Measurements from ENCODE around the gene CD44.
"Not testable (repeated sequence)": the region's sequence is repeated elsewhere in the genome, so short reads cannot be mapped to it uniquely, and the experiment has no call there.

The CD44 gene

GRCh38 chr11:35138943-35139721 lies at the start of gene CD44:
Gene CD44, plus strand, starts transcription at chr11:35139171. Its CDS starts 133 bp downstream, at chr11:35139304.
- no peak for DNase-seq

GRCh38 chr11:35089666-35090065 lies 49.3 kb upstream of the CD44 start:
- DNase-seq: no peak

- no peak for DNase-seq
Observed at GRCh38 chr11:35090125-35090524, 48.8 kb upstream of the CD44 start.

GRCh38 chr11:35090991-35091390 lies 48.0 kb upstream of the CD44 start:
- not testable (repeated sequence) for DNase-seq

DNA sequence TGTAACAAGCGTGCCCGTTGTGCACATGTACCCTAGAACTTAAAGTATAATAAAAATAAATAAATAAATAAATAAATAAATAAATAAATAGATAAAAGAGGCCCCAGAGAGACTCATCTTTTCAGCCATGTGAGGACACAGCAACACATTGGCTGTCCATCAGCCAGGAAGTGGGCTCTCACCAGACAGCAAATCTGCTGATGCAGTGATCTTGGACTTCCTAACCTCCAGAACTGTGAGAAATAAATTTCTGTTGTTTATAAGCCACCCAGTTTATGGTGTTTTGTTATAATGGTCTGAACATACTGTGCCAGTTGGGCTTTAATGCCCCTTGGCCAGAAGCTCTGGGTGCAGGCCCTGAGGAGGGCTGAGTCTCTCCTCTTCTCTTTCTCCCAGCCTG lies 42.2 kb upstream of the CD44 start:
- no peak for DNase-seq

- DNase-seq: no peak
Observed at GRCh38 chr11:35097814-35098455, 41.0 kb upstream of the CD44 start.

GRCh38 chr11:35098855-35099254 lies 40.1 kb upstream of the CD44 start:
- no peak for DNase-seq

GRCh38 chr11:35099278-35100012 lies 39.5 kb upstream of the CD44 start:
- no peak for DNase-seq

- no peak for DNase-seq
Observed at GRCh38 chr11:35100013-35100383, 39.0 kb upstream of the CD44 start.

- no peak for DNase-seq
Observed at GRCh38 chr11:35101223-35101622, 37.7 kb upstream of the CD44 start.

DNA sequence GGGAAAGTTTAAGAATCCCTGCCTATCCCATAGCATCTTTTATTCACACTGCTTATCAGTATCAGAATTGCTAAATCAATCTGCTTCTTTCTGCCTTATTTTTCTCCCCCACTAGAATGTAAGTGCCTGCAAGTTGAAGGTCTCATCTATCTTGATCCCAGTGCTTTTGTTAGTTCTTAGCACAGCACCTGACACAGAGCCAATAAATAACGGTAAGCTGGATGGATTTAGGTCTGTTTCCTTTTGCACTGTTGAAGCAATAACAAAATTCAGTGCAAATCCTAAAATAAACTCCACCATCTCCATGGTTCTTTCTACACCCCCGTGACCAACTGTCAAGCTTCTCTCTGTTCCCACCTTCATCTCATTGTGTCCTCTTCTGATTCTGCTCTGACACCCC lies 36.7 kb upstream of the CD44 start:
- DNase-seq: no peak

- DNase-seq: no peak
Observed at GRCh38 chr11:35103366-35104208, 35.4 kb upstream of the CD44 start.

- DNase-seq: no peak
Observed at GRCh38 chr11:35104655-35105054, 34.3 kb upstream of the CD44 start.

- DNase-seq: no peak
Observed at GRCh38 chr11:35105319-35106079, 33.5 kb upstream of the CD44 start.

DNA sequence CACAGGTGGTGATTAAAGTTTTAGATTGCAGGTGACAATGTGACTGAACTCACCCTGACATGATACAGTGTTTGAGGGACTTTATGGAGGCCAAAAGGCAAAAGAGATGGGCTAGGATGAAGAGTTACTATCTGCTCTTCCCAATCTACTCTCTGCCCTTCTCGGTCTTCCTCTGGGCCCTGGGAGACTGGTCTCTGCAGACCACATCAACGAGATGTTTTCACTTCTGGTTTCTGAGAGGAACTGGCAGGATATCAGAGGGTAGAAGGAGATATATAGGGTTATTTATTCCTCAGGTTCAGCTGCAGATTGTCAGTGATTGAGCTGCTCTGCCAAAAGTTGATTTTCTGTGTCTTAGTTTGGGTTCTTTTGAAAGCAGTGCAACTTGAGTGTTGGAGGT lies 32.4 kb upstream of the CD44 start:
- no peak for DNase-seq

- DNase-seq: no peak
Observed at GRCh38 chr11:35107861-35108260, 31.1 kb upstream of the CD44 start.

- not testable (repeated sequence) for DNase-seq
Observed at GRCh38 chr11:35108336-35108735, 30.6 kb upstream of the CD44 start.

DNA sequence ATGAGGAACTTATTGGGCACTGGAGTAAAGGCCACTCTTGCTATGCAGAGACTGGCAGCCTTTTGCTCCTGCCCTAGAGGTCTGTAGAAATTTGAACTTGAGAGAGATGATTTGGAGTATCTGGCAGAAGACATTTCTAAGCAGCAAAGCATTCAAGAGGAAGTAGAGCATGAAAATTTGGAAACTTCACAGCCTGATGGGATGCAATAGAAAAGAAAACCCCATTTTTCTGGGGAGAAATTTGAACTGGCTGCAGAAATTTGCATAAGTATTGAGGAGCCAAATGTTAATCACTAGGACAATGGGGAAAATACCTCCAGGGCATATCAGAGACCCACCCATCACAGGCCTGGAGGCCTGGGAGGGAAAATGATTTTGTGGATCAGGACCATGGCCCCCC lies 29.9 kb upstream of the CD44 start:
- no peak for DNase-seq

- DNase-seq: no peak
Observed at GRCh38 chr11:35109827-35110226, 29.1 kb upstream of the CD44 start.

GRCh38 chr11:35111161-35112055 lies 27.6 kb upstream of the CD44 start:
- no peak for DNase-seq
